Progenitor cell of endocrine pancreas (in vitro differentiated cells): ENCODE measurements around the gene DMXL2. TPM values are rescaled to one million over a fixed set of nuclear protein-coding genes. Genes with fewer than 3 reads are reported as not detected.
"Not testable (repeated sequence)": the region's sequence is repeated elsewhere in the genome, so short reads cannot be mapped to it uniquely, and the experiment has no call there.

Experiments
- DNase-seq: peaks from one replicate; pipeline ENCODE4 v3.0.0; 2021; ENCODE audit warnings: low spot score; ENCODE audit not compliant: unreplicated experiment
- H3K27ac Mint-ChIP-seq: 2 replicates; pipeline ENCODE4 v1.8.0; 2021; ENCODE audit warnings: mild to moderate bottlenecking, moderate library complexity, mixed read lengths
- H3K27me3 Mint-ChIP-seq: 2 replicates; pipeline ENCODE4 v1.8.0; 2021; ENCODE audit warnings: mixed read lengths
- H3K36me3 Mint-ChIP-seq: 2 replicates; pipeline ENCODE4 v1.8.0; 2022; ENCODE audit warnings: mixed read lengths; ENCODE audit not compliant: insufficient read depth
- H3K4me1 Mint-ChIP-seq: 2 replicates; pipeline ENCODE4 v1.8.0; 2021; ENCODE audit warnings: low read depth, mixed read lengths
- H3K4me3 Mint-ChIP-seq: 2 replicates; pipeline ENCODE4 v1.8.0; 2021; ENCODE audit warnings: low read depth, mild to moderate bottlenecking, moderate library complexity, mixed read lengths
- H3K9me3 Mint-ChIP-seq: 2 replicates; pipeline ENCODE4 v1.8.0; 2021; ENCODE audit warnings: low read depth, mixed read lengths
- CTCF ChIP-seq: fragments of 200-600 bp; sonication (generic); IDR thresholded peaks from one replicate; pipeline ENCODE4 v1.5.0; 2021; ENCODE audit warnings: antibody characterized with exemption, mild to moderate bottlenecking; ENCODE audit not compliant: unreplicated experiment
- total RNA-seq: library from RNA; stranded (reverse); gene quantifications from 2 replicates; pipeline ENCODE4 v1.2.1, GENCODE V29; 2021

Gene DMXL2
- total RNA-seq, 1 donor from 2014 or later, result 43.3 TPM

GRCh38 chr15:51450001-51450400 is 172.6 kb downstream of the DMXL2 start:
- Mint-ChIP-seq H3K9me3 (no peaks in the 10 kb centered on the region), H3K4me1 (peaks cover 15% of the 10 kb centered on the region), H3K4me3 (no peak overlapping the region), H3K36me3 (peaks cover 14% of the 10 kb centered on the region), H3K27me3 (no peaks in the 10 kb centered on the region), H3K27ac (no peak overlapping the region)
- DNase-seq, result no peak
- TF ChIP-seq CTCF, result no peak

GRCh38 chr15:51448622-51449399 is 173.8 kb downstream of the DMXL2 start:
- H3K36me3 Mint-ChIP-seq, result peaks cover 14% of the 10 kb centered on the region
- no peak for TF ChIP-seq CTCF
- DNase-seq, result no peak
- peaks cover 15% of the 10 kb centered on the region for H3K4me1 Mint-ChIP-seq
- H3K4me3 Mint-ChIP-seq, result no peak overlapping the region
- H3K27me3 Mint-ChIP-seq, result no peaks in the 10 kb centered on the region
- no peaks in the 10 kb centered on the region for H3K9me3 Mint-ChIP-seq
- no peak overlapping the region for H3K27ac Mint-ChIP-seq

- H3K4me3 Mint-ChIP-seq, result no peak overlapping the region
- H3K9me3 Mint-ChIP-seq, result no peaks in the 10 kb centered on the region
- H3K27me3 Mint-ChIP-seq, result no peaks in the 10 kb centered on the region
- H3K36me3 Mint-ChIP-seq, result peaks cover 14% of the 10 kb centered on the region
- no peak for TF ChIP-seq CTCF
- DNase-seq, result no peak
- H3K4me1 Mint-ChIP-seq, result peaks cover 15% of the 10 kb centered on the region
- H3K27ac Mint-ChIP-seq, result no peak overlapping the region
These were observed 174.5 kb downstream of the DMXL2 start for GRCh38 chr15:51447855-51448621.

- H3K9me3 Mint-ChIP-seq, H3K4me3 Mint-ChIP-seq, H3K27ac Mint-ChIP-seq, DNase-seq, H3K27me3 Mint-ChIP-seq: not testable (repeated sequence)
- Mint-ChIP-seq H3K4me1 (peaks cover 15% of the 10 kb centered on the region), H3K36me3 (peaks cover 13% of the 10 kb centered on the region)
These were observed 176.4 kb downstream of the DMXL2 start for GRCh38 chr15:51446029-51446744.

- peaks cover 6% of the 10 kb centered on the region for H3K36me3 Mint-ChIP-seq
These were observed 177.8 kb downstream of the DMXL2 start for GRCh38 chr15:51444807-51445206.

More at GRCh38 chr15:51444807-51445206, 177.8 kb downstream of the DMXL2 start:
- no peak for DNase-seq
- H3K4me1 Mint-ChIP-seq, result peaks cover 15% of the 10 kb centered on the region
- no peak for TF ChIP-seq CTCF
- H3K9me3 Mint-ChIP-seq, result no peaks in the 10 kb centered on the region
- H3K27ac Mint-ChIP-seq, result no peak overlapping the region
- no peak overlapping the region for H3K4me3 Mint-ChIP-seq
- H3K27me3 Mint-ChIP-seq, result no peaks in the 10 kb centered on the region
